Measurements from ENCODE around the gene MARK1.

Gene MARK1

GRCh38 chr1:220527908-220528678 lies at the start of gene MARK1:
MARK1 (plus strand) TSS chr1:220528136; CDS start chr1:220528823, 687 bp downstream.
- in situ Hi-C loops (cut with MboI; ENCODE audit: low sequenced_read_pairs, unreplicated experiment): no loop called here
- DNase-seq (ENCODE audit: low spot score): peak; percentile 64
- TF ChIP-seq CTCF (IDR thresholded peaks at IDR 0.05; ENCODE audit: borderline replicate concordance, control extremely low read depth, extremely low read depth, insufficient read depth, missing control alignments): no peak

GRCh38 chr1:220483700-220484099 lies 44.2 kb upstream of the MARK1 start:
- no peak for TF ChIP-seq CTCF (IDR thresholded peaks at IDR 0.05; ENCODE audit: borderline replicate concordance, control extremely low read depth, extremely low read depth, insufficient read depth, missing control alignments)
- no peak for DNase-seq (ENCODE audit: low spot score)
- in situ Hi-C loops (cut with MboI; ENCODE audit: low sequenced_read_pairs, unreplicated experiment): no loop called here

- no peak for TF ChIP-seq CTCF (IDR thresholded peaks at IDR 0.05; ENCODE audit: borderline replicate concordance, control extremely low read depth, extremely low read depth, insufficient read depth, missing control alignments)
- in situ Hi-C loops (cut with MboI; ENCODE audit: low sequenced_read_pairs, unreplicated experiment): no loop called here
- no peak for DNase-seq (ENCODE audit: low spot score)
These were observed 43.8 kb upstream of the MARK1 start for GRCh38 chr1:220484135-220484534.

GRCh38 chr1:220485131-220485530 lies 42.8 kb upstream of the MARK1 start:
- DNase-seq (ENCODE audit: low spot score): no peak
- TF ChIP-seq CTCF (IDR thresholded peaks at IDR 0.05; ENCODE audit: borderline replicate concordance, control extremely low read depth, extremely low read depth, insufficient read depth, missing control alignments): no peak
- in situ Hi-C loops (cut with MboI; ENCODE audit: low sequenced_read_pairs, unreplicated experiment): no loop called here

DNA sequence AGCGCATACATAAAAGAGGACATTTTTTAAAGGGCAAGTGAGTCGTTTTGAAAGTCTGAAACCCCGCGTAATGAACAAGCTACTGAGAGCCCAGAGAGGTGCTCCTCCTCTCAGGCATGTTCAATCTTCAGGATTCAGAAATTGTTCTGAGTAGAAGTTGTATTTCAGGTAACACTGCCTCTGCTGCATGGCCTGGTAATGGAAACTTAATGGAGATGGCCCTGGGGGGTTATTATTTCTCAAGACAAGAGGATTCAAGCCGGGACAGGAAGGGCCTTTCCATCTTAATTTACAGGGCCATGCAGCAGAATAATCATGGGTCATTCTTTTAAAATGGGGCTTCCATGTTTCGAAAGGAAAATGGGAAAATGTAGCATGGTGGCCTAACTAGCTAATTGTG lies 42.1 kb upstream of the MARK1 start:
- no peak for TF ChIP-seq CTCF (IDR thresholded peaks at IDR 0.05; ENCODE audit: borderline replicate concordance, control extremely low read depth, extremely low read depth, insufficient read depth, missing control alignments)
- in situ Hi-C loops (cut with MboI; ENCODE audit: low sequenced_read_pairs, unreplicated experiment): no loop called here
- no peak for DNase-seq (ENCODE audit: low spot score)

- in situ Hi-C loops (cut with MboI; ENCODE audit: low sequenced_read_pairs, unreplicated experiment): no loop called here
- TF ChIP-seq CTCF (IDR thresholded peaks at IDR 0.05; ENCODE audit: borderline replicate concordance, control extremely low read depth, extremely low read depth, insufficient read depth, missing control alignments): no peak
- DNase-seq (ENCODE audit: low spot score): no peak
These were observed 40.6 kb upstream of the MARK1 start for GRCh38 chr1:220487297-220487820.

All from GM13976 (cell line).